Measurements from ENCODE around the gene POLN. TPM values are rescaled to one million over a fixed set of nuclear protein-coding genes. Genes with fewer than 3 reads are reported as not detected.

Gene POLN
- total RNA-seq, 1 experiment from 2014 or later, result 1.2 TPM

DNA sequence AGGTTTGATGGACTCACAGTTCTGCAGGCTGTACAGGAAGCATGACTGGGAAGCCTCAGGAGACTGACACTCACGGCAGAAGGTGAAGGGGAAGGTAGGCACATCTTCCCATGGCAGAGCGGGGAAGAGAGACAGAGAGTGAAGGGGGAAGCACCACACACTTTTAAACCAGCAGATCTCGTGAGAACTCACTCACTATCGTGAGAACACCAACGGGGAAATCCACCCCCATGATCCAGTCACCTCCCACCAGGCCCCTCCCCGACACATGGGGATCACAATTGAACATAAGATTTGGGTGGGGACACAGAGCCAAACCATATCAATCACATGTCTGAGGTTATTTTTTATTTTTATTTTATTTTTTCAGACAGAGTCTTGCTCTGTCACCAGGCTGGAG lies 187.7 kb downstream of the POLN start:
- POLR2A ChIA-PET, result no interaction called here

GRCh38 chr4:2051086-2051485 lies 190.8 kb downstream of the POLN start:
- peaks cover 5% of the 10 kb centered on the region for H3K27me3 Mint-ChIP-seq (ENCODE audit: insufficient read depth, unreplicated experiment)
- no peak for DNase-seq
- intact Hi-C loops (cut with micrococcal nuclease; ENCODE audit: unreplicated experiment), result no loop called here
- no TSS peak for BruUV-seq (replicated peaks)
- H3K4me3 ChIP-seq (ENCODE audit: low read depth, low read length), result no peak overlapping the region
- TF ChIP-seq, protein P1, sequence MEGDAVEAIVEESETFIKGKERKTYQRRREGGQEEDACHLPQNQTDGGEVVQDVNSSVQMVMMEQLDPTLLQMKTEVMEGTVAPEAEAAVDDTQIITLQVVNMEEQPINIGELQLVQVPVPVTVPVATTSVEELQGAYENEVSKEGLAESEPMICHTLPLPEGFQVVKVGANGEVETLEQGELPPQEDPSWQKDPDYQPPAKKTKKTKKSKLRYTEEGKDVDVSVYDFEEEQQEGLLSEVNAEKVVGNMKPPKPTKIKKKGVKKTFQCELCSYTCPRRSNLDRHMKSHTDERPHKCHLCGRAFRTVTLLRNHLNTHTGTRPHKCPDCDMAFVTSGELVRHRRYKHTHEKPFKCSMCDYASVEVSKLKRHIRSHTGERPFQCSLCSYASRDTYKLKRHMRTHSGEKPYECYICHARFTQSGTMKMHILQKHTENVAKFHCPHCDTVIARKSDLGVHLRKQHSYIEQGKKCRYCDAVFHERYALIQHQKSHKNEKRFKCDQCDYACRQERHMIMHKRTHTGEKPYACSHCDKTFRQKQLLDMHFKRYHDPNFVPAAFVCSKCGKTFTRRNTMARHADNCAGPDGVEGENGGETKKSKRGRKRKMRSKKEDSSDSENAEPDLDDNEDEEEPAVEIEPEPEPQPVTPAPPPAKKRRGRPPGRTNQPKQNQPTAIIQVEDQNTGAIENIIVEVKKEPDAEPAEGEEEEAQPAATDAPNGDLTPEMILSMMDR (IDR thresholded peaks at IDR 0.05; ENCODE audit: insufficient read depth in 1 of 2, low read depth in 1 of 2, low read length in 1 of 2, severe bottlenecking in 1 of 2, unreplicated experiment in 1 of 2), result no peak
- H3K9me3 ChIP-seq, result no peaks in the 10 kb centered on the region
- H3K36me3 Mint-ChIP-seq (ENCODE audit: insufficient read depth, unreplicated experiment), result no peaks in the 10 kb centered on the region
- CTCF ChIA-PET, result no interaction called here
- no peaks in the 10 kb centered on the region for H3K27me3 ChIP-seq (replicated peaks; ENCODE audit: control insufficient read depth, insufficient read depth, low read length)
- H3K4me1 ChIP-seq, result no peaks in the 10 kb centered on the region
- no peak overlapping the region for H3K27ac Mint-ChIP-seq (ENCODE audit: unreplicated experiment)
- POLR2A ChIA-PET, result no interaction called here
- H3K4me3 Mint-ChIP-seq (ENCODE audit: unreplicated experiment), result no peak overlapping the region
- no peaks in the 10 kb centered on the region for H3K9me3 Mint-ChIP-seq (ENCODE audit: unreplicated experiment)
- no peaks in the 10 kb centered on the region for H3K36me3 ChIP-seq (ENCODE audit: control insufficient read depth, insufficient read depth, low read length)
- H3K4me1 Mint-ChIP-seq (ENCODE audit: low read depth, unreplicated experiment), result no peaks in the 10 kb centered on the region

More for the DNA sequence above, 187.7 kb downstream of the POLN start:
- no peak overlapping the region for H3K27ac Mint-ChIP-seq (ENCODE audit: unreplicated experiment)
- H3K4me3 ChIP-seq (ENCODE audit: low read depth, low read length), result no peak overlapping the region
- no TSS peak for BruUV-seq (replicated peaks)
- no peaks in the 10 kb centered on the region for H3K4me1 Mint-ChIP-seq (ENCODE audit: low read depth, unreplicated experiment)
- H3K4me1 ChIP-seq, result no peaks in the 10 kb centered on the region
- no peaks in the 10 kb centered on the region for H3K27me3 ChIP-seq (replicated peaks; ENCODE audit: control insufficient read depth, insufficient read depth, low read length)
- CTCF ChIA-PET, result no interaction called here
- no peaks in the 10 kb centered on the region for H3K36me3 ChIP-seq (ENCODE audit: control insufficient read depth, insufficient read depth, low read length)
- H3K9me3 ChIP-seq, result no peaks in the 10 kb centered on the region
- peak in 1 of 2 experiments; percentile 5 for DNase-seq
- intact Hi-C loops (cut with micrococcal nuclease; ENCODE audit: unreplicated experiment), result no loop called here
- TF ChIP-seq, protein P1 (IDR thresholded peaks at IDR 0.05; ENCODE audit: insufficient read depth in 1 of 2, low read depth in 1 of 2, low read length in 1 of 2, severe bottlenecking in 1 of 2, unreplicated experiment in 1 of 2), result no peak
- H3K27me3 Mint-ChIP-seq (ENCODE audit: insufficient read depth, unreplicated experiment), result peaks cover 5% of the 10 kb centered on the region
- no peaks in the 10 kb centered on the region for H3K36me3 Mint-ChIP-seq (ENCODE audit: insufficient read depth, unreplicated experiment)
- no peak overlapping the region for H3K4me3 Mint-ChIP-seq (ENCODE audit: unreplicated experiment)
- no peaks in the 10 kb centered on the region for H3K9me3 Mint-ChIP-seq (ENCODE audit: unreplicated experiment)

DNA sequence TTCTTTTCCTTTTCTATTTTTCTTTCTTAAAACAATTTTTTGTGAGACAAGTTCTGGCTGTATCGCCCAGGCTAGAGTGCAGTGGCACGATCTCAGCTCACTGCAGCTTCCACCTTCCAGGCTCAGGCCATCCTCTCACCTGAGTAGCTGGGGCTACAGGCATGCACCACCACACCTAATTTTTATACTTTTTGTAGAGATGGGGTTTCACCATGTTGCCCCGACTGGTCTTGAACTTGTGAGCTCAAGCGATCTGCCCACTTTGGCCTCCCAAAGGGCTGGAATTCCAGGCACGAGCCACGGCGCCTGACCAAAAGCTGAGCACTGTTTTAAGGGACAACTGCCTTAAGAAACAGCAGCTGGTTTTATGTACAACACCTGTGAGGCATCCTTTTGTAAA lies 192.1 kb downstream of the POLN start:
- no peaks in the 10 kb centered on the region for H3K27me3 ChIP-seq (replicated peaks; ENCODE audit: control insufficient read depth, insufficient read depth, low read length)
- H3K36me3 Mint-ChIP-seq (ENCODE audit: insufficient read depth, unreplicated experiment), result peaks cover 6% of the 10 kb centered on the region
- no peak overlapping the region for H3K4me3 ChIP-seq (ENCODE audit: low read depth, low read length)
- no peaks in the 10 kb centered on the region for H3K4me1 ChIP-seq
- POLR2A ChIA-PET, result interaction anchor here (0.6 to 0.7 kb wide), 2 partner anchors 14 to 42 kb away, joined by 3 read pairs; no protein-coding TSS in a partner anchor
- no peak overlapping the region for H3K4me3 Mint-ChIP-seq (ENCODE audit: unreplicated experiment)
- BruUV-seq (replicated peaks), result no TSS peak
- no peaks in the 10 kb centered on the region for H3K36me3 ChIP-seq (ENCODE audit: control insufficient read depth, insufficient read depth, low read length)
- no peaks in the 10 kb centered on the region for H3K9me3 ChIP-seq
- TF ChIP-seq, protein P1 (IDR thresholded peaks at IDR 0.05; ENCODE audit: insufficient read depth in 1 of 2, low read depth in 1 of 2, low read length in 1 of 2, severe bottlenecking in 1 of 2, unreplicated experiment in 1 of 2), result no peak
- H3K9me3 Mint-ChIP-seq (ENCODE audit: unreplicated experiment), result no peaks in the 10 kb centered on the region
- H3K27me3 Mint-ChIP-seq (ENCODE audit: insufficient read depth, unreplicated experiment), result peaks cover 3% of the 10 kb centered on the region
- H3K27ac Mint-ChIP-seq (ENCODE audit: unreplicated experiment), result no peak overlapping the region
- intact Hi-C loops (cut with micrococcal nuclease; ENCODE audit: unreplicated experiment), result loop anchor here (5.0 kb wide), 1 partner anchor 137 kb away; no protein-coding TSS in a partner anchor
- CTCF ChIA-PET, result no interaction called here
- DNase-seq, result no peak
- H3K4me1 Mint-ChIP-seq (ENCODE audit: low read depth, unreplicated experiment), result no peaks in the 10 kb centered on the region

Measured in Caco-2 (cell line).